ENCODE data around the gene DCST1.

DNA sequence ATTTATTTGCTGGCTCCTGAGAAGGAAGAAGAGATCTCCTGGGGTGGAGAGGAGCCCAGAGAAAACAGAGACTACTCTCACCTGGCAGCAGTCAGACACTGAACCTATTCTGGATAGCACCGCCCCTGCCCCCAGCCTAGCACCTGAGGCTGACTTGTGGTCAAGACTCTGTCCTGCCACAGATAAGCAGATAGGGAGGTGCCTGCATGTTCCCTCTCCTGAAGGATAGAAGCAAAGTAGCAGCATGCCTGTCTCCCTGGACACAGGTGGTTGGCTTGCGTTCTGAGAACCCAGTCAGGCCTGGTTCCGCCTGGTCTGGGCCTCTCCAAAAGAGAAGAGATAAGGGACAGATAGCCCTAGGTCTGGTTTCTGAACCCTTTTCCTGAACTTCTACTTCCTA, 43.7 kb downstream of the DCST1 start:
- TF ChIP-seq ARNTL (CRISPR knock-in tag; IDR thresholded peaks at IDR 0.05; ENCODE audit: borderline replicate concordance, low read depth) (no peak), SNAI2 (CRISPR knock-in tag; IDR thresholded peaks at IDR 0.05) (no peak), RARB (CRISPR knock-in tag; IDR thresholded peaks at IDR 0.05) (no peak), TCF4 (CRISPR knock-in tag; IDR thresholded peaks at IDR 0.05; ENCODE audit: borderline replicate concordance) (no peak), ZNF8 (CRISPR knock-in tag; IDR thresholded peaks at IDR 0.05) (no peak), ISL1 (CRISPR knock-in tag; IDR thresholded peaks at IDR 0.05) (no peak), ESRRG (CRISPR knock-in tag; IDR thresholded peaks at IDR 0.05) (no peak), ZNF70 (CRISPR knock-in tag; IDR thresholded peaks at IDR 0.05) (no peak)
- TF ChIP-seq, protein P1, sequence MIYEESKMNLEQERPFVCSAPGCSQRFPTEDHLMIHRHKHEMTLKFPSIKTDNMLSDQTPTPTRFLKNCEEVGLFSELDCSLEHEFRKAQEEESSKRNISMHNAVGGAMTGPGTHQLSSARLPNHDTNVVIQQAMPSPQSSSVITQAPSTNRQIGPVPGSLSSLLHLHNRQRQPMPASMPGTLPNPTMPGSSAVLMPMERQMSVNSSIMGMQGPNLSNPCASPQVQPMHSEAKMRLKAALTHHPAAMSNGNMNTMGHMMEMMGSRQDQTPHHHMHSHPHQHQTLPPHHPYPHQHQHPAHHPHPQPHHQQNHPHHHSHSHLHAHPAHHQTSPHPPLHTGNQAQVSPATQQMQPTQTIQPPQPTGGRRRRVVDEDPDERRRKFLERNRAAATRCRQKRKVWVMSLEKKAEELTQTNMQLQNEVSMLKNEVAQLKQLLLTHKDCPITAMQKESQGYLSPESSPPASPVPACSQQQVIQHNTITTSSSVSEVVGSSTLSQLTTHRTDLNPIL (CRISPR knock-in tag; IDR thresholded peaks at IDR 0.05; ENCODE audit: low read depth): no peak
- TF ChIP-seq, protein P2, sequence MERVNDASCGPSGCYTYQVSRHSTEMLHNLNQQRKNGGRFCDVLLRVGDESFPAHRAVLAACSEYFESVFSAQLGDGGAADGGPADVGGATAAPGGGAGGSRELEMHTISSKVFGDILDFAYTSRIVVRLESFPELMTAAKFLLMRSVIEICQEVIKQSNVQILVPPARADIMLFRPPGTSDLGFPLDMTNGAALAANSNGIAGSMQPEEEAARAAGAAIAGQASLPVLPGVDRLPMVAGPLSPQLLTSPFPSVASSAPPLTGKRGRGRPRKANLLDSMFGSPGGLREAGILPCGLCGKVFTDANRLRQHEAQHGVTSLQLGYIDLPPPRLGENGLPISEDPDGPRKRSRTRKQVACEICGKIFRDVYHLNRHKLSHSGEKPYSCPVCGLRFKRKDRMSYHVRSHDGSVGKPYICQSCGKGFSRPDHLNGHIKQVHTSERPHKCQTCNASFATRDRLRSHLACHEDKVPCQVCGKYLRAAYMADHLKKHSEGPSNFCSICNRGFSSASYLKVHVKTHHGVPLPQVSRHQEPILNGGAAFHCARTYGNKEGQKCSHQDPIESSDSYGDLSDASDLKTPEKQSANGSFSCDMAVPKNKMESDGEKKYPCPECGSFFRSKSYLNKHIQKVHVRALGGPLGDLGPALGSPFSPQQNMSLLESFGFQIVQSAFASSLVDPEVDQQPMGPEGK (CRISPR knock-in tag; IDR thresholded peaks at IDR 0.05; ENCODE audit: borderline replicate concordance): no peak
- TF ChIP-seq, protein P3, sequence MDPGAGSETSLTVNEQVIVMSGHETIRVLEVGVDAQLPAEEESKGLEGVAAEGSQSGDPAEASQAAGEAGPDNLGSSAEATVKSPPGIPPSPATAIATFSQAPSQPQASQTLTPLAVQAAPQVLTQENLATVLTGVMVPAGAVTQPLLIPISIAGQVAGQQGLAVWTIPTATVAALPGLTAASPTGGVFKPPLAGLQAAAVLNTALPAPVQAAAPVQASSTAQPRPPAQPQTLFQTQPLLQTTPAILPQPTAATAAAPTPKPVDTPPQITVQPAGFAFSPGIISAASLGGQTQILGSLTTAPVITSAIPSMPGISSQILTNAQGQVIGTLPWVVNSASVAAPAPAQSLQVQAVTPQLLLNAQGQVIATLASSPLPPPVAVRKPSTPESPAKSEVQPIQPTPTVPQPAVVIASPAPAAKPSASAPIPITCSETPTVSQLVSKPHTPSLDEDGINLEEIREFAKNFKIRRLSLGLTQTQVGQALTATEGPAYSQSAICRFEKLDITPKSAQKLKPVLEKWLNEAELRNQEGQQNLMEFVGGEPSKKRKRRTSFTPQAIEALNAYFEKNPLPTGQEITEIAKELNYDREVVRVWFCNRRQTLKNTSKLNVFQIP (CRISPR knock-in tag; IDR thresholded peaks at IDR 0.05; ENCODE audit: borderline replicate concordance, low read depth): no peak

Measured in SK-N-SH treated with all-trans-retinoic acid at 6 μM for 48 hours (cell line).